HepG2 (cell line): ENCODE data around the gene ACTR3. TPM values are rescaled to one million over a fixed set of nuclear protein-coding genes. Genes with fewer than 3 reads are reported as not detected.
A peak's percentile ranks its signal among the peaks of the same experiment; 100 is the strongest.

ENCODE experiments used
- AKNA ChIP-seq: sonication (generic); formaldehyde crosslinking; IDR thresholded peaks from 2 replicates; pipeline ENCODE4 v1.4.0; 2020; ENCODE audit warnings: missing genetic modification reagents, borderline replicate concordance
- E2F1 ChIP-seq: sonication (generic); formaldehyde crosslinking; IDR thresholded peaks from 2 replicates; pipeline ENCODE4 v1.5.0; 2020; ENCODE audit warnings: missing genetic modification reagents
- ETV6 ChIP-seq: sonication (generic); formaldehyde crosslinking; conservative IDR thresholded peaks from 2 replicates; pipeline ENCODE4 v1.4.0; 2020; ENCODE audit warnings: missing genetic modification reagents
- GMEB1 ChIP-seq: sonication (generic); formaldehyde crosslinking; IDR thresholded peaks from 2 replicates; pipeline ENCODE4 v1.5.1; 2020; ENCODE audit warnings: missing genetic modification reagents, mild to moderate bottlenecking, borderline replicate concordance
- HES4 ChIP-seq: sonication (generic); formaldehyde crosslinking; IDR thresholded peaks from 2 replicates; pipeline ENCODE4 v1.9.0; 2021; ENCODE audit warnings: mild to moderate bottlenecking, missing genetic modification reagents, borderline replicate concordance
- HMGXB4 ChIP-seq, 2 experiments: sonication (generic) in 1 of 2; formaldehyde crosslinking in 1 of 2; IDR thresholded peaks; 2 replicates each; pipeline versions ENCODE4 v1.4.0 to v1.6.1; 2018 to 2020; ENCODE audit warnings: missing genetic modification reagents in 2 of 2, borderline replicate concordance in 1 of 2, low read depth in 1 of 2, mild to moderate bottlenecking in 1 of 2, missing biosample characterization in 1 of 2
- RAD51 ChIP-seq: fragments of 450-650 bp; IDR thresholded peaks from 2 replicates; pipeline ENCODE4 v1.6.1; 2016; ENCODE audit warnings: borderline replicate concordance
- REST ChIP-seq, 2 experiments: IDR thresholded peaks; 2 replicates each; pipeline ENCODE4 v1.6.1; 2011 to 2012; ENCODE audit warnings: low read length in 2 of 2, borderline replicate concordance in 1 of 2, low read depth in 1 of 2, mild to moderate bottlenecking in 1 of 2, moderate library complexity in 1 of 2
- SMYD3 ChIP-seq: sonication (generic); formaldehyde crosslinking; IDR thresholded peaks from 2 replicates; pipeline ENCODE4 v1.8.1; 2023; ENCODE audit warnings: mild to moderate bottlenecking, missing genetic modification reagents
- THAP7 ChIP-seq: sonication (generic); formaldehyde crosslinking; IDR thresholded peaks from 2 replicates; pipeline ENCODE4 v1.8.1; 2023; ENCODE audit warnings: mild to moderate bottlenecking, missing genetic modification reagents
- ZSCAN21 ChIP-seq: sonication (generic); formaldehyde crosslinking; IDR thresholded peaks from 2 replicates; pipeline ENCODE4 v1.8.0; 2022; ENCODE audit warnings: mild to moderate bottlenecking, missing genetic modification reagents, moderate library complexity, borderline replicate concordance
- polyA plus RNA-seq, 8 experiments: library from polyadenylated mRNA; depleted of rRNA in 3 of 8; stranded (reverse) in 7 of 8; unstranded in 1 of 8; fragments of >200 nt; fragmentation: Illumina TruSeq in 4 of 8; extraction: Trizol in 4 of 8; gene quantifications; 2 replicates each; pipeline versions ENCODE4 v1.2.1 to v1.2.3, GENCODE V29; 2011 to 2016; ENCODE audit warnings: low read depth in 4 of 8, missing spikeins in 1 of 8, mixed read lengths in 1 of 8; ENCODE audit not compliant: insufficient read depth in 1 of 8
- total RNA-seq, 5 experiments: library from RNA; depleted of rRNA; stranded (reverse); fragments of >200 nt; fragmentation: Illumina TruSeq; extraction: Trizol; gene quantifications; 2 replicates each; pipeline ENCODE4 v1.2.3, GENCODE V29; 2016; ENCODE audit warnings: low read depth in 1 of 5

The ACTR3 gene
- total and polyA plus RNA-seq, 2 of the 13 experiments (the other 11 are each of a cell fraction or from before 2014, with no cell fraction given), result 123 to 225 TPM

- TF ChIP-seq HES4 (CRISPR knock-in tag), result no peak
- no peak; the same call in 1 of the 2 replicates for TF ChIP-seq AKNA (CRISPR knock-in tag)
- peak in 1 of 2 experiments; percentile 30; a peak in 1 of 4 replicates for TF ChIP-seq HMGXB4 (CRISPR knock-in tag; IDR thresholded peaks at IDR 0.05; ENCODE audit: borderline replicate concordance in 1 of 2, low read depth in 1 of 2)
- TF ChIP-seq SMYD3 (CRISPR knock-in tag), result no peak
- no peak for TF ChIP-seq ETV6 (CRISPR knock-in tag)
- TF ChIP-seq ZSCAN21 (CRISPR knock-in tag), result no peak
- no peak for TF ChIP-seq THAP7 (CRISPR knock-in tag)
- no peak for TF ChIP-seq RAD51
- TF ChIP-seq E2F1 (CRISPR knock-in tag), result 0 out of 2 replicates have a peak, but pooled peaks have one; percentile 7
- TF ChIP-seq GMEB1 (CRISPR knock-in tag), result 0 out of 2 replicates have a peak, but pooled peaks have one; percentile 16
- no peak for TF ChIP-seq REST (IDR thresholded peaks at IDR 0.05; ENCODE audit: borderline replicate concordance in 1 of 2, low read depth in 1 of 2, low read length in 2 of 2)
Observed at GRCh38 chr2:113966171-113966570, 76.3 kb downstream of the ACTR3 start (continued).
